Lower leg skin (tissue), 4 donors: ENCODE data around the gene TICAM1. TPM values are rescaled to one million over a fixed set of nuclear protein-coding genes. Genes with fewer than 3 reads are reported as not detected.
"Not testable (repeated sequence)": the region's sequence is repeated elsewhere in the genome, so short reads cannot be mapped to it uniquely, and the experiment has no call there.

Experiments
- DNase-seq, 2 donors: peaks; one replicate each; pipeline ENCODE4 v3.0.0-alpha.2; 2019; ENCODE audit warnings: low spot score in 2 of 2
- H3K4me3 ChIP-seq: fragments of 200-600 bp; sonication (generic); 2 replicates; pipeline ENCODE4 v1.5.1; 2017; ENCODE audit warnings: mild to moderate bottlenecking, low read depth; ENCODE audit not compliant: poor library complexity, severe bottlenecking
- CTCF ChIP-seq, 3 donors: fragments of 450-650 bp; IDR thresholded peaks; one replicate each; pipeline ENCODE4 v1.5.1; 2016; ENCODE audit warnings: antibody characterized with exemption in 3 of 3, mild to moderate bottlenecking in 3 of 3, moderate library complexity in 2 of 3
- POLR2A ChIP-seq, 2 donors: fragments of 450-650 bp; IDR thresholded peaks; one replicate each; pipeline ENCODE4 v1.6.1; 2016 to 2017; ENCODE audit warnings: antibody characterized with exemption in 2 of 2, mild to moderate bottlenecking in 1 of 2, moderate library complexity in 1 of 2
- WGBS, 2 donors: methylation state at CpG; one replicate each; pipeline ENCODE4 v1.1.5; 2018; 5-methylcytosine and 5-hydroxymethylcytosine counted together
- intact Hi-C: fragments of 100-400 bp; cut with DNase I; formaldehyde crosslinking; loops from one replicate; pipeline ENCODE4 v1.15.0; 2023; ENCODE audit warnings: low total_unique reads
- total RNA-seq, 4 donors: library from RNA; depleted of rRNA; stranded (reverse); fragments of >200 nt; gene quantifications; one replicate each; pipeline ENCODE4 v1.1.0, GENCODE V29; 2016

The TICAM1 gene
- total RNA-seq, 4 donors from 2014 or later = 8.0 to 34.4 (median 15.3) TPM

GRCh38 chr19:4847190-4847973 is 15.9 kb upstream of the TICAM1 start:
- intact Hi-C loops = no loop called here
- 96 to 97% methylated on average over 23 of the region's 23 CpGs for WGBS, 2 donors
- DNase-seq = no peak
- no peak for TF ChIP-seq CTCF (IDR thresholded peaks at IDR 0.05)
- no peak for TF ChIP-seq POLR2A (IDR thresholded peaks at IDR 0.05)
- H3K4me3 ChIP-seq = no peak overlapping the region

GRCh38 chr19:4845975-4846374 is 14.5 kb upstream of the TICAM1 start:
- intact Hi-C loops, DNase-seq, H3K4me3 ChIP-seq: not testable (repeated sequence)
- WGBS, 2 donors = 56 to 73% methylated on average over 8 to 9 of the region's 9 CpGs

GRCh38 chr19:4844348-4845179 is 13.1 kb upstream of the TICAM1 start:
- intact Hi-C loops = no loop called here
- DNase-seq = peak in 1 of 2 donors; percentile 64
- TF ChIP-seq POLR2A (IDR thresholded peaks at IDR 0.05) = no peak
- no peak for TF ChIP-seq CTCF (IDR thresholded peaks at IDR 0.05)
- no peak overlapping the region for H3K4me3 ChIP-seq
- WGBS, 2 donors = 64 to 79% methylated on average over 10 of the region's 10 CpGs

- DNase-seq = no peak
- 93% methylated on average over 6 of the region's 6 CpGs for WGBS, 2 donors
- TF ChIP-seq POLR2A (IDR thresholded peaks at IDR 0.05) (no peak), CTCF (IDR thresholded peaks at IDR 0.05) (no peak)
- no peak overlapping the region for H3K4me3 ChIP-seq
- intact Hi-C loops = no loop called here
Observed at GRCh38 chr19:4843647-4843965, 12.1 kb upstream of the TICAM1 start.

- TF ChIP-seq CTCF (IDR thresholded peaks at IDR 0.05) (no peak), POLR2A (IDR thresholded peaks at IDR 0.05) (no peak)
- DNase-seq = no peak
- intact Hi-C loops = no loop called here
- 96 to 97% methylated on average over 17 of the region's 17 CpGs for WGBS, 2 donors
- H3K4me3 ChIP-seq = no peak overlapping the region
Observed at GRCh38 chr19:4839192-4839591, 7.7 kb upstream of the TICAM1 start.

- DNase-seq = no peak
- no peak overlapping the region for H3K4me3 ChIP-seq
- TF ChIP-seq POLR2A (IDR thresholded peaks at IDR 0.05) = no peak
- WGBS, 2 donors = 82 to 83% methylated on average over 5 of the region's 5 CpGs
- intact Hi-C loops = no loop called here
Observed at GRCh38 chr19:4832776-4833175, 1.3 kb upstream of the TICAM1 start.

- 25% methylated on average over 9 of the region's 9 CpGs for WGBS, 2 donors
- DNase-seq, intact Hi-C loops: not testable (repeated sequence)
- peak overlapping the region; percentile 88 for H3K4me3 ChIP-seq
Observed at GRCh38 chr19:4831979-4832340, 448 bp upstream of the TICAM1 start.
